GM21786 (cell line): ENCODE data around the gene ANO2.
"Not testable (repeated sequence)": the region's sequence is repeated elsewhere in the genome, so short reads cannot be mapped to it uniquely, and the experiment has no call there.

Experiments used
- ATAC-seq: cut with Tn5 transposase; IDR thresholded peaks from one replicate; pipeline ENCODE4 v1.9.1; 2021; ENCODE audit not compliant: unreplicated experiment

Gene ANO2

GRCh38 chr12:5840944-5841343 lies 104.1 kb downstream of the ANO2 start:
- ATAC-seq, result no peak

GRCh38 chr12:5830111-5830510 lies 114.9 kb downstream of the ANO2 start:
- no peak for ATAC-seq

GRCh38 chr12:5827591-5827990 lies 117.5 kb downstream of the ANO2 start:
- ATAC-seq, result no peak

GRCh38 chr12:5825761-5826160 lies 119.3 kb downstream of the ANO2 start:
- not testable (repeated sequence) for ATAC-seq

- not testable (repeated sequence) for ATAC-seq
Observed at GRCh38 chr12:5818877-5819276, 126.2 kb downstream of the ANO2 start.

GRCh38 chr12:5817246-5817645 lies 127.8 kb downstream of the ANO2 start:
- ATAC-seq, result no peak

GRCh38 chr12:5809586-5809985 lies 135.5 kb downstream of the ANO2 start:
- no peak for ATAC-seq

- ATAC-seq, result no peak
Observed at GRCh38 chr12:5808981-5809380, 136.1 kb downstream of the ANO2 start.

GRCh38 chr12:5807514-5808219 lies 137.4 kb downstream of the ANO2 start:
- no peak for ATAC-seq

- ATAC-seq, result no peak
Observed at GRCh38 chr12:5807090-5807414, 138.0 kb downstream of the ANO2 start.

- ATAC-seq, result no peak
Observed at GRCh38 chr12:5806371-5807089, 138.5 kb downstream of the ANO2 start.

- ATAC-seq, result no peak
Observed at GRCh38 chr12:5803532-5803931, 141.5 kb downstream of the ANO2 start.

GRCh38 chr12:5798242-5799015 lies 146.6 kb downstream of the ANO2 start:
- no peak for ATAC-seq

- no peak for ATAC-seq
Observed at GRCh38 chr12:5797661-5798060, 147.4 kb downstream of the ANO2 start.

GRCh38 chr12:5796959-5797225 lies 148.2 kb downstream of the ANO2 start:
- no peak for ATAC-seq

- no peak for ATAC-seq
Observed at GRCh38 chr12:5796171-5796958, 148.7 kb downstream of the ANO2 start.

- no peak for ATAC-seq
Observed at GRCh38 chr12:5794156-5794555, 150.9 kb downstream of the ANO2 start.

- no peak for ATAC-seq
Observed at GRCh38 chr12:5792343-5792742, 152.7 kb downstream of the ANO2 start.

- ATAC-seq, result no peak
Observed at GRCh38 chr12:5789469-5789968, 155.5 kb downstream of the ANO2 start.

- no peak for ATAC-seq
Observed at GRCh38 chr12:5787828-5788227, 157.2 kb downstream of the ANO2 start.

GRCh38 chr12:5785601-5786000 lies 159.5 kb downstream of the ANO2 start:
- no peak for ATAC-seq
